Testis (tissue), 3 donors: Measurements from ENCODE around the gene PSMA3. TPM values are rescaled to one million over a fixed set of nuclear protein-coding genes. Genes with fewer than 3 reads are reported as not detected.

ENCODE experiments used
- DNase-seq: peaks from one replicate; pipeline ENCODE4 v3.0.0-alpha.2; 2019
- H3K27ac ChIP-seq, 2 donors: fragments of 200-600 bp; sonication (generic); one replicate each; pipeline ENCODE4 v1.5.1; 2019
- H3K27me3 ChIP-seq: fragments of 200-600 bp; sonication (generic); one replicate; pipeline ENCODE4 v1.5.1; 2019
- H3K36me3 ChIP-seq: fragments of 200-600 bp; sonication (generic); one replicate; pipeline ENCODE4 v1.5.1; 2017; ENCODE audit warnings: low read depth; ENCODE audit errors: missing control alignments
- H3K4me1 ChIP-seq: fragments of 200-600 bp; sonication (generic); one replicate; pipeline ENCODE4 v1.5.1; 2019
- H3K4me3 ChIP-seq, 2 donors: fragments of 200-600 bp; sonication (generic); one replicate each; pipeline ENCODE4 v1.5.1; 2017 to 2019
- H3K9me3 ChIP-seq: fragments of 200-600 bp; sonication (generic); one replicate; pipeline ENCODE4 v1.5.1; 2017
- POLR2A ChIP-seq: fragments of 450-650 bp; IDR thresholded peaks from one replicate; pipeline ENCODE4 v1.6.1; 2017; ENCODE audit warnings: antibody characterized with exemption, mild to moderate bottlenecking, moderate library complexity
- WGBS, 2 donors: methylation state at CpG; one replicate each; pipeline ENCODE4 v1.1.5; 2018; 5-methylcytosine and 5-hydroxymethylcytosine counted together
- intact Hi-C: fragments of 100-400 bp; cut with DNase I; formaldehyde crosslinking; loops from one replicate; pipeline ENCODE4 v1.15.1; 2023; ENCODE audit warnings: low total_unique reads
- polyA plus RNA-seq: library from polyadenylated mRNA; stranded (reverse); fragments of 350-450 nt; fragmentation: Illumina TruSeq; extraction: RNeasy Lipid Tissue Mini Kit (QIAGEN cat#74804); gene quantifications from one replicate; pipeline ENCODE4 v1.2.3, GENCODE V29; 2014; ENCODE audit warnings: low read depth, low replicate concordance; ENCODE audit not compliant: insufficient read depth
- total RNA-seq, 2 donors: library from RNA; depleted of rRNA; stranded (reverse); fragments of >200 nt; gene quantifications; one replicate each; pipeline ENCODE4 v1.2.3, GENCODE V29; 2016
- TF ChIP-seq, protein P1 (sequence below), 3 experiments: fragments of 450-650 bp in 2 of 3; fragments of 200-600 bp in 1 of 3; sonication (generic) in 1 of 3; IDR thresholded peaks; one replicate each; pipeline ENCODE4 v1.5.1; 2016 to 2019; ENCODE audit warnings: antibody characterized with exemption in 3 of 3, mild to moderate bottlenecking in 2 of 3, moderate library complexity in 1 of 3

Gene PSMA3
- total and polyA plus RNA-seq, 3 donors from 2014 or later = 84.0 to 88.7 (median 87.6) TPM

DNA sequence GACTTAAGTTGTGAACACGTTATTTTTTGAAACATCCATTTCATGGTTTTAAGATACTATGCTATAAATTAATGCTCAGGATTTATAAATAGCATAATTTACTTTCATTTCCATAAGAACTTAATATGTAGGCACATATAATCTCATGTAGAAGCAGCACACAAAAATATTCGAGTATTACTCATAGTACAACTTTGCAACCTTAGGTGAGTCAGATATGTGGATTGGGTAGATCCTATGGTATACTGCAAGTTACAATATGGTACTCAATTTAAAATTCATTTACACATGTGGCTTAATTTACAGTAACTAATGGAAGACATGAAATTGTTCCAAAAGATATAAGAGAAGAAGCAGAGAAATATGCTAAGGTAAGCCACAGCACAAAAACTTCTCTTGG lies 26.0 kb downstream of the PSMA3 start:
- 79 to 87% methylated on average over 2 of the region's 2 CpGs for WGBS, 2 donors
- H3K36me3 ChIP-seq = no peaks in the 10 kb centered on the region
- no peak overlapping the region for H3K4me3 ChIP-seq
- TF ChIP-seq POLR2A = no peak
- TF ChIP-seq, protein P1, sequence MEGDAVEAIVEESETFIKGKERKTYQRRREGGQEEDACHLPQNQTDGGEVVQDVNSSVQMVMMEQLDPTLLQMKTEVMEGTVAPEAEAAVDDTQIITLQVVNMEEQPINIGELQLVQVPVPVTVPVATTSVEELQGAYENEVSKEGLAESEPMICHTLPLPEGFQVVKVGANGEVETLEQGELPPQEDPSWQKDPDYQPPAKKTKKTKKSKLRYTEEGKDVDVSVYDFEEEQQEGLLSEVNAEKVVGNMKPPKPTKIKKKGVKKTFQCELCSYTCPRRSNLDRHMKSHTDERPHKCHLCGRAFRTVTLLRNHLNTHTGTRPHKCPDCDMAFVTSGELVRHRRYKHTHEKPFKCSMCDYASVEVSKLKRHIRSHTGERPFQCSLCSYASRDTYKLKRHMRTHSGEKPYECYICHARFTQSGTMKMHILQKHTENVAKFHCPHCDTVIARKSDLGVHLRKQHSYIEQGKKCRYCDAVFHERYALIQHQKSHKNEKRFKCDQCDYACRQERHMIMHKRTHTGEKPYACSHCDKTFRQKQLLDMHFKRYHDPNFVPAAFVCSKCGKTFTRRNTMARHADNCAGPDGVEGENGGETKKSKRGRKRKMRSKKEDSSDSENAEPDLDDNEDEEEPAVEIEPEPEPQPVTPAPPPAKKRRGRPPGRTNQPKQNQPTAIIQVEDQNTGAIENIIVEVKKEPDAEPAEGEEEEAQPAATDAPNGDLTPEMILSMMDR (IDR thresholded peaks at IDR 0.05) = no peak
- H3K9me3 ChIP-seq = no peaks in the 10 kb centered on the region
- H3K27me3 ChIP-seq = no peaks in the 10 kb centered on the region
- H3K4me1 ChIP-seq = no peaks in the 10 kb centered on the region
- intact Hi-C loops = no loop called here
- no peak for DNase-seq
- no peak overlapping the region for H3K27ac ChIP-seq

DNA sequence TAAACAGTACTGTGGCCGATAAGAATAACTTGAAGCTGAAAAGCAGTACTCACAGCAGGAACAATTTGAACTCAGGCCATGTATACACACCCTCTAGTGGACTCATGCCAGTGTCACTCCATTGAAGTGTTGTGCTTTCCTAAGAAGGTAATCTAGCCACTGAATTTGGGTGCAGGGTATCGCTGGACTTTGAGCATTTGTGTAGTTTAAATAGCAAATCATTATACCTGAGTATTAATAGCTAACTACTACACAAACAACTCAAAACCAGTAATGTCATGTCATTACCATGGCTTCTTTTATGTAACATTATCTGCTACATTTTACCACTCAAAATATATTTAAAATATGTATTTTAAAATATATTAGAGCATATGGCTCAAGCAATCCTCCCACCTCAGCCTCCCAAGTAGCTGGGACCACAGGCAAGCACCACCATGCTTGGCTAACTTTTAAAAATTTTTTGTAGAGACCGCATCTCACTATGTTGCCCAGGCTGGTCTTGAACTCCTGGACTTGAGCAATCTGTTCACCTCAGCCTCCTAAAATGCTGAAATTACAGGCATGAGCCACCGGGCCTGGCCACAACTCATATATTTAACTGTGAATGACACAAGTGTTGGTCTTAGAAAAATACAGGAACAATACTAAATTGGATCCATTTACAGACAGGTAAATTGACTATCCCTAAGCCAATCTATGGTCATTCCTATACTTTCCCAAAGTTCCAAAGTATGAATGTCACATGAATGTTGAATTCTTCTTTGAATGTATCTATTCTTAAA lies 28.1 kb downstream of the PSMA3 start:
- no peak for DNase-seq
- Histone ChIP-seq H3K27ac (no peak overlapping the region), H3K9me3 (no peaks in the 10 kb centered on the region), H3K36me3 (no peaks in the 10 kb centered on the region), H3K4me1 (no peaks in the 10 kb centered on the region), H3K27me3 (no peaks in the 10 kb centered on the region), H3K4me3 (no peak overlapping the region)
- TF ChIP-seq, protein P1 (IDR thresholded peaks at IDR 0.05) = no peak
- no peak for TF ChIP-seq POLR2A
- intact Hi-C loops = no loop called here
- 75 to 77% methylated on average over 4 of the region's 4 CpGs for WGBS, 2 donors

DNA sequence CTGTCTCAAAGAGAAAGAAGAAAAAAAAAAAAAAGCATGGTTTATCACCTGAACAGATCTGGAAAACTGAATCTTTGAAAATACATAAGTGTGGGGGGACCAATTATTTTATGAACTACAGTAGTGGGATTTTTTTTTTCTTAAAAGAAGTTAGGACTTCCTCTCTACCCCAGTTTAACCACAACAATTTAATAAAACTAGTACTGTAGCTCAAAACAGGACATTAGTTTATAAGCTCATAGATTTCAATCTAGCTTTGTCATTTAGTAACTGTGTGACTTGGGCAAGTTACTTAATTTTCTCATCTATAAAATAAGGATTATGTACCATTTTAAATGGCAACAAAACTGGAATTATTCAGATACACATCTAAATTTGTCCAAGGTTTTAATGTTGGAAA lies 30.2 kb downstream of the PSMA3 start:
- no peak for DNase-seq
- no peaks in the 10 kb centered on the region for H3K36me3 ChIP-seq
- no peak overlapping the region for H3K27ac ChIP-seq
- H3K4me1 ChIP-seq = no peaks in the 10 kb centered on the region
- H3K9me3 ChIP-seq = no peaks in the 10 kb centered on the region
- no peak for TF ChIP-seq POLR2A
- TF ChIP-seq, protein P1 (IDR thresholded peaks at IDR 0.05) = no peak
- intact Hi-C loops = no loop called here
- no peaks in the 10 kb centered on the region for H3K27me3 ChIP-seq
- no peak overlapping the region for H3K4me3 ChIP-seq

DNA sequence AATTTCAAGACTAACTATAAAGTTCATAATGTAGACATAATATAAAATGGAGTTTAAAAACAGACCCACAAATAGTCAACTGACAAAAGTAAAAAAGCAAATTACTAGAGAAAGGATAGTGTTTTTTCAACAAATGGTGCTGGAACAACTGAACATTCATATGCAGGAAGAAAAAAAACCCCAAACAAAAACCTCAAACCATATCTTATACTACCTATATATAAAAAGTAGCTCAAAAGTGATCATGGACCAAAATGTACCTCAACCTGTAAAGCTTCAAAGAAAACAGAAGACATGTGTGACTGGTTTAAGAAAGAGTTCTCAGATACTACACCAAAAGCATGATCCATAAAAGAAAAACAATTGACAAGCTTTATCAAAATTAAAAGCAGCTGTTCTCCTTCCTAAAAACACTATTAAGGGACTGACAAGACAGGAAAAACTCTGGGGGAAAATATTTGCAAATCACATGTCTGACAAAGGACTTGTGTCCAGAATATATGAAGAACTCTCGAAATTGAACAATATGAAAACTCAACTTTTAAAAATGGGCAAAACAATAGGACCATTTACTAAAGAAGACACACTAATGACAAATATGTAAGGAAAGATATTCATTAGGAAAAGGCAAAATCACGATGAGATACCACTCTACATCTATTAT lies 31.0 kb downstream of the PSMA3 start:
- H3K27ac ChIP-seq = no peak overlapping the region
- no peaks in the 10 kb centered on the region for H3K4me1 ChIP-seq
- WGBS, 2 donors = 83 to 88% methylated on average over 2 of the region's 2 CpGs
- no peak for DNase-seq
- no peak for TF ChIP-seq POLR2A
- TF ChIP-seq, protein P1 (IDR thresholded peaks at IDR 0.05) = no peak
- H3K4me3 ChIP-seq = no peak overlapping the region
- H3K27me3 ChIP-seq = no peaks in the 10 kb centered on the region
- no peaks in the 10 kb centered on the region for H3K36me3 ChIP-seq
- H3K9me3 ChIP-seq = no peaks in the 10 kb centered on the region
- intact Hi-C loops = no loop called here
